GM18858 (cell line): ENCODE data around the gene ROBO1.

ENCODE experiments used
- ATAC-seq: cut with Tn5 transposase; IDR thresholded peaks from one replicate; pipeline ENCODE4 v1.9.1; 2021; ENCODE audit not compliant: unreplicated experiment

The ROBO1 gene

DNA sequence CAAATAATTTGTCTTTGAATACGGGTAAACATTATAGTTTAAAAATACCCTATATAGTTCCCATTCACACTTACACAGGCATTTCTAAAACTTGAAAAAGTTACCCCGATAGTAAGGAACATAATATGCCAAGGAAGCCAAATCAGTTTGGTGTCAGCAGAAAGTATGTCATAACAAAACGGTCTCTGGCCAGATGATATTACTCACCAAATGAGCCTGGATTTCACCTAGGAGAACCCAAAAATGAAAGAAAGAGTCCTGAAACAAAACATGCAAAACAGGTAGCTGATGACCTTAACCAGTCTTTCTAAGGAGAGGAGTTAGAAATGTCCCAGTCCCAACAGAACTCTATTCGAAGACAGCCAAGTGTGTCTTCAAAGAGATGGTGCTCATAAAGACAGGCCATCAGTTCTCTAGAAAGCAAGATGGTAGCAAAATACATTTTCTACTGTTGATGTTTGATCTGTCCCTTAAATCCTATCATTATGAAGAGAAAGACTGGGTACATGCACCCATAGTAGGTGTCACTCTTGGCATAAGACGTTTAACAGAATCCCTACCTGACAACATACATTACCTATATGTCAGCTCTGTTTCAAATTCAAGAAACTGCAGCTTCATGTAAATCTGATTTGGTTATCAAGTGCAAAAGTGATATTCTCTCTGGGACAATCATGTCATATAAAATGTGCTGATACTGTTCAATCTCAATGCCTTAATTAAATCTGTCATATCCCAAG, 942.5 kb downstream of the ROBO1 start:
- peak; percentile 52 for ATAC-seq

DNA sequence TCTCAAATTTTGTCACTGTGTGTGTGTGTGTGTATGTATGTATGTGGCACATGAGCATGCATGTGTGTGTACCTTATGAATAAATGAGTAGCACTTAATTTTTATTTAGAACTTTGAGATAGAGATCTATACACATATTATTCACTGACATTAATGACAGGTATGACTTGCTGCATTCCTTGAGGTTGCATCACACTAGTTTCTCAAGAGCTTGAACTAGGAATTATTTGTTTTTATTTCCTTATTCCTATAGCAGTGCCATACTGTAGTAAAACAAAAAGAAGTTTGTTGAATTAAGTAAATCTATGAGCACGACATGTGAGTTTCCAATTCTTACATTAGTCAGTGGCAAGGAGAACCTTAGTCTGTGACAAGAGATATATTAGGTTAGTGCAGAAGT, 943.9 kb downstream of the ROBO1 start:
- ATAC-seq = no peak

DNA sequence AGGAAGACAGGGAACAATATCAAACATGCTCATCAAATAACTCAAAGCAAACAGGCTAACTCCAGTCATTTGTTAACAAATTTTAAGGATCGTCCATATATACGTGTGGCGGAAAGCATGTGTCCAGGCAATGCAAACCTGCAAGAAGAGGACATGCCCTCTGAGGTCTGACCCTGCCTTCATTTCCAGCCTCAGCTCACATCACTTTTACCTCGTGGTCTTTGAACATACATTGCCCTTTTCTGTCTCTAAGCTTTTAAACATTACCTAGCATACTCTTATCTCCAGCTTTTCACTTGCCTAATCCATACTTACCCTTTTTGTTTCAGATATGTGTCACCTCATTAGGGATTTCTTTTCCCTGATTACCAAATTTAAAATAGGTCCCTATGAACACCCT, 944.4 kb downstream of the ROBO1 start:
- ATAC-seq = no peak

DNA sequence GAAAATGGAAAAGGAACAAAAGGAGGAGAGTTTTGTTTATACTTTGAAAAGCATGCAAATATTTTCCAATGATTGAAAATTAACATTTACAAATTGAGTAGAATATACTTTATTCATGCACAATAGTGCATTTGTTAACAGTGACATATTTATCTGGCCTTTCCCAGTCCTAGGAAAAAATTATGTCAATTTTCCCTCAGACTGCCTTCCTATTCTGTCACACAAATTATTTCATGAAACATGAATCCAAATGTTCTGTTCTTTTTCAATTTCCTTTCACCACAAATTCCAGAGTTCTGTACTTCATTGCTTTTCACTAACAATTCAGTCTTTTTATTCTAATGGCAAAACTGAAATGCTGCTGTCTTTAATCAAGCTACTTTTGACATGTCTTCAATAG, 945.1 kb downstream of the ROBO1 start:
- no peak for ATAC-seq

DNA sequence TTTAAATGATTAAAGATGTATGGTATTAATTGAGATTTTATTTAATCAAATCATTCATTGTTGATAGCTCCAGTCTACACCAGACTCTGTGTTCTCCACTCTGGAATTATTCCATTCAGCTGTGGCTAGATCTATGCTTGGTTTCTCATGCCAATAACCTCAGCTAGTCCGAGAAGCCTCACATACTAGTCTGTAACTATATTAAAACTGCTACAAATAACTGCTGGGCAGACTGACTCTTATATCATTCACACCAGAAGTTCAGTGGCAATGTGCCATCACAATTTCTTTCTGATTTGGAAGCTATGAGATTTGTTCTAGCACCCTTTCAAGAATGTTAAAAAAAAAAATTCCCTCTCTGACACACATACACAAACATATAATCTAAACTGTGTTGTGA, 947.3 kb downstream of the ROBO1 start:
- ATAC-seq = no peak

DNA sequence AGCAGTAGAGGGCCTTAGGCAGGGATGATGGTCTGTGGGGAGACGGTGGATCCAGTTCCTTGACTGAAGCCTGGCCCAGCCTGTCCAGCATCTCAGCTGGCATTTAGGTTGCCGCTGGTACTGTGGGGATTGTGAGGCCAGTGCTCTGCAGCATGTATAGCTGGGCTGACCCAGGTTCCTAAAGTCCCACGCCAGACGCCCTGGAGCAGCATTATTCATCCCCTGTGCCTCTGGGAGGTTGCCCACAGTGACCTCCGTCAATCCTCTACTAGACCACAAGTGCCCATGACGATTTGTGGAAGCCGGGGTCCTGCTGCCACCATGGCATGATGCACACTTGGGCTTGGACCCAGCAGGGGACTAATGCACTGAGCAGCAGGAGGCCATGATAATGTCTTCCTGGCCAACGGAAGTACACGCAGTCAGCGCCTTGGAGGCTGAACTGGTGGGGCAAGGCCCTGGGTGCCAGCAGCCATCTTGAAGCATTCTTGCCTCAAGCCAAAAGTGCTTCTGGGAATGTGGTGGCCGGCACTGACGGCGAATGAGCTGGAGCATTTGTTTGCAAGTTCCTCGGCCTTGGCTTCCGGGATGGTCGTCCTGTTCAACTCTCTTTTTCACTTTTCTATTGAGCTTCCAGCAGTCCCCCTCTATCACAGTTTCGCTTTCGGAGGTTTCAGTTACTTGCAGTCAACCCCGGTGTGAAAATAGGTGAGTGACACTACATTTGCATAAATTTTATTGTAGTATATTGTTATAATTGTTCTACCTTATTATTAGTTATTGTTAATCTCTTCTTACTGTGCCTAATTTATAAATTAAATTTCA, 949.4 kb downstream of the ROBO1 start:
- no peak for ATAC-seq

DNA sequence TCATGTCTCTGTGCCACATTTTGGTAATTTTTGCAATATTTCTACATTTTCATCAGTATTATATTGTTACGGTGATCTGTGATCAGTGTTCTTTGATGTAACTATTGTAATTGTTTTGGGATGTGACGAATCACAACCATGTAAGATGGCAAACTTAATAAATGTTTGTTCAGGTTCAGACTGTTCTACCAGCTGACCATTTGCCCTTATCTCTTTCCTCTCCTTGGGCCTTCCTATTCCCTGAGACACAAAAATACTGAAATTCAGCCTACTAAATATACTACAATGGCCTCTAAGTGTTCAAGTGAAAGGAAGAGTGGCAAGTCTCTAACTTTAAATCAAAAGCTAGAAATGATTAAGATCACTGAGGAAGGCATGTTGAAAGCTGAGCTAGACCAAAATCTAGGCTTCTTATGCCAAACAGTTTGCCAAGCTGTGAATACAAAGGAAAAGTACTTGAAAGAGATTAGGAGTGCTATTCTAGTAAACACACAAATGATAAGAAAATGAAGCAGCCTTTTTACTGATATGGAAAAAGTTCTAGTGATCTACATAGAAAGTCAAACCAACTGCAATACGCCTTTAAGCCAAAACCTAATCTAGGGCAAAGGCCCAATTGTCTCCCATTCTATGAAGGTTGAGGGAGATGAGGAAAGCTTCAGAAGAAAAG, 952.8 kb downstream of the ROBO1 start:
- ATAC-seq = no peak

DNA sequence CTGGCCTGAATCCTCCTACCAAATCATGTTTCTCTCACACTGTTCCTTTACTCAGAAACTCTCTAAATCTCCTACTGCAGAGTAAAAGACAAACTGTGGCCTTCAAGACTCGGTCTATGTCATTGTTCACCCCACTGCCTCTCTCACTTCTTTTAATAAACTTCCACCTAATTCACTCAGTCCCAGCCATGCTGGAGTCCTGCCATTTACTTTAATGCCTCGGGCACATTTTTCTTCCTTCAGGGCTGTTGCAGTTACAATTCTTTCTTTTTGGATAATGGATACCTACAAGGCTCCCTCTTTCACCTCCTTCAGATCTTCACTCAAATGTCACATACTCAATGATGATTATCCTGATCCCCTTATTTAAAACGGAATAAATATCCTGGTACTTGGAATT, 955.6 kb downstream of the ROBO1 start:
- ATAC-seq = no peak

DNA sequence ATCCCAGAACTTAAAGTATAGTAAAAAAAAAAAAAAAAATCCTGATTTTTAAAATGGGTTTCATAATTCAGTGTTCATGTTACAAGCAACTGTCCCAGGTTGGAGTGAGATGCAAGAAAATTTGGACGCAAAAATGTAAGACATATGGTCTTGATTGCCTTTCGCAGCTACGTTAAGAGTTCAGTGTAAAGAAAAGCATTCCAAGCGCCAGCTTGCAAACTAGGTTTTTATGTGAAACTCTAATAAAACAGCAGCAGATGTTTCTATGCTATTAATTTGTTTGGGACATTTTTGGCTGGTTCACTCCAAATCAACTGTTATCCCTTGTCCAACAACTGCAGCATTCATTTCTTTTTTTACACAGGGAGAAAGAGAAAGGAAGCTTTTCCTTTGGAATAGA, 957.8 kb downstream of the ROBO1 start:
- ATAC-seq = no peak

DNA sequence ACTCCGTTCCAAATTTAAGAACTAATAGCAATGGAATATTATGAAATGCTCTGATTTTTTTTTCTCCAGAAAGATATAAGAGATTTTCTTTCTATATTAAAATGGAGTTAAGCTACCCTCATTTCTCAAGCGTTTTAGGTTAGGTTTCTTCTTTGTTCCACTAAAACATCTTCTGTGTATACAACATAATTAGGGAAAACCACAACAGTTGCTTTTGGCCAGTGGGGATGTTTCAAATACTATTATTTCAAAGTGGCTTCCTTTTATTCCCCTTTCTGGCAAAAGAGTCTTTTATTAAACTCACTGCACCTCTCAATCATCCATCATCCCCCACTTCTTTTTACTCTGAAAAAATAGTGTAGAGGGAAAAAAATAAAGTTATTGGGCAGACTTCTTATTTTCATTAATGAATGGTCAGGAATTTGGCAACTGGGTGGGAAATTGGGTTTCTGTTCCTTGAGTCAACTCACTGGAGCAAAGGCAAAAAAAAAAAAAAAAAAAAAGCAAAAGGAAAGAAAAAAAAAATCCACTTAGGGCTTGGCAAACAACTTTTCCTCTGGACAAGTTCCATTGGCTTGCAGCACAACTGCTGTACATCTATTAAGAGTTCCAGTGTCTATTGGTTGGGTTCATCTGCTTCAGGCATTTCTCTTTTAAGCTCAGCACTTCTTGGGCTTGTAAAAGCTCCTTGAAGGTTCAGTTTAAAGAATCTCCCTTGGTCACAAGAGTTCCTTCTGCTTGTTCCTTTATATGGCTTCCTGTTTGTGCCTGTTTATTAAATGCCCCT, 963.4 kb downstream of the ROBO1 start:
- ATAC-seq = no peak

DNA sequence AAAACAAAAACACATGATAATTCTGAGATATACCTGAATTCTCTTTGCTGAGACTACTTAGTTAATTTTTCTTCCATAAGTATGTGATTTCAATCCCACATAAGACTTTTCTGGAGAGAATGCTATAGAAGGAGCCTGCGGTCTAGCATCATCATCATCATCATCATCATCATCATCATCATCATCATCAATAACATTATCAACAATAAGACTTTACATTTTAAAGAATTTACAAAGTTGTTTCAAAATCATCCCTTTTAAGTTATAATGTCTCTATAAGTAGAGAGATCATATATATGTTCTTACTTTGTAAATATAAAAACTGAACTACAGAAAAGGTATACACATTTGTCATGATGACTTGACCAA, 965.3 kb downstream of the ROBO1 start:
- ATAC-seq = no peak

DNA sequence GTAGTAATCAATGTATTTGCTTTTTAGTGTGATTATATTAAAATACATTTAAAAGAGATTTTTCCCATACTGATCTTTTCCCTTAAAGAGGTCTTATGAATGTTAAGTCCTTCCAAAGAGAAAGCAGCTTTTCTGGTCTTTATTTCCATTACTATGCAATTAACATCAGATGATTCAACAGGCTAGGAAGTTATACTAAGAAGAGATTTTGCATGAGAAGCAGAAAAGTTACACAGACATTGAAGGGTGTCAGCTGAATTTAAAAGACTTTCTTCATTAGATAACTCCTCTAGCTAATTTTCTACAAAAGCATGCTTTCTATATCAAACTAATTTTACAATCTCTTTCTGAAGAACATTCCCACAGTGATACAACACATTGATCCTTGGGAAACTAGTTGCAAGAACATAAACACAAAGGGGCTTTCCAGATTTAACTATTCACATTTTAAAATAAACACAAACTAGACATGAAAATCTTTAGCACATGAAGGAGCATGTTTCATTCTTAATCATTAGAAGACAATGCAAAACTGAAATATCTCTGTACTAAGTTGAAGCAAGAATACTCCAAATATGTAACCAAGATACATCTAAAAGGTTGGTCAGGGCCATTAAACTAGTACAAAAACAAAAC, 965.8 kb downstream of the ROBO1 start:
- ATAC-seq = no peak

DNA sequence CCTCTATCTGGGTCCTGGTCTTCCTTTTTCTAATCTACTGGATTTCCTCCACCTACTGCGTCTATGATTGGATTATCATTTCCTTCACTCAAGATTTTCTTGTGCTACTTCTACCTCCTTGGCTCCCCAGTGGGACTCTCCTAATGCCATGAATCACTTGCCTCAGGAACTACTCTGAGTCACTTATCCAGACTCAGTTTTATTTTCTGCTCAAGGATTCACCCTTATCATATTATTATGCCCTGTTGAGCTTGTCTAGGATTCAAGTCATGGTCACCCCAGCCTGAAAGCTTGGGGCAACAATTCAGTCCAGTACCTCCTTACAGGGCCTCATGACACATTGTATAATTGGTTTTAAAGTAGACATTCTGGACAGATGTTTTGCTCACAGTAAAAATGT, 968.1 kb downstream of the ROBO1 start:
- no peak for ATAC-seq

DNA sequence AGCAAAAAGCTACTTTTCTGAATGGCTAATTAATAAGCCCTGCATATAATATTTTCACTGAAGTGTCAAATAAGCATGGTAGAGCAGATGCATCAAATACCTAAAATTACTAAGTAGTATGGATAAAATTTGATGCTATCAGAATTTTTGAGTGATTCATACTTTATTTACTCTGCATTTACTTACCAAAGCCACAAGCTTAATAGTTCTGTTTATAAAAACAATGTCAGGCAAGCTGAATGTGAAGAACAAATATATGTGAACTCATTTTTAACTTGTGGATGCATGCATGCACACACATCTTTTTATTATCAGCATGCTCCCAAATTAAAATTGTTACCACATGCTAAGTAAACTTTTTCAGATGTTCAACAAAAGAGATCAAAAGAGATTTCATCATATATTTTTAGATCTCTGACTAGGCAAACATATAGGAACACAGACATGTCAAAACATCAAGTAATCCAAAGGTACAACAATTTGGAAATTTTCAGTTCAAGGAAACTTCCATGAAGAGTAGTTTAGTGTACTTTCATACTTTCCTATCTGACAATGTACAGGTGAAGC, 969.4 kb downstream of the ROBO1 start:
- no peak for ATAC-seq

DNA sequence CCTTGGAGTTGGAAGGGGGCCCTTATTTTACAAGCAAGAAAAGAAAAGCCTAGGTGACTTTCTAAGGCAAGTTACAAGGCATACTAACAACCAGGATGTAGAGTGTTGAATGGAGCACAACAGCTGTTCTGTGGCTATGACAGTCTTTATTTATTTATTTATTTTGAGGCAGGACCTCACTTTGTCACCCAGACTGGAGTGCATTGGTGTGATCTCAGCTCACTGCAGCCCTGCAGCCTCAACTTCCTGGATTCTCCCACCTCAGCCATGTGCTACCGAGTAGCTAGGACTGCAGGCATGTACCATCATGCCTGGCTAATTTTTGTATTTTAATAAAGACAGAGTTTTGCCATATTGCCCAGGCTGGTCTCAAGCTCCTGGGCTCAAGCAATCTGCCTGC, 973.4 kb downstream of the ROBO1 start:
- no peak for ATAC-seq

DNA sequence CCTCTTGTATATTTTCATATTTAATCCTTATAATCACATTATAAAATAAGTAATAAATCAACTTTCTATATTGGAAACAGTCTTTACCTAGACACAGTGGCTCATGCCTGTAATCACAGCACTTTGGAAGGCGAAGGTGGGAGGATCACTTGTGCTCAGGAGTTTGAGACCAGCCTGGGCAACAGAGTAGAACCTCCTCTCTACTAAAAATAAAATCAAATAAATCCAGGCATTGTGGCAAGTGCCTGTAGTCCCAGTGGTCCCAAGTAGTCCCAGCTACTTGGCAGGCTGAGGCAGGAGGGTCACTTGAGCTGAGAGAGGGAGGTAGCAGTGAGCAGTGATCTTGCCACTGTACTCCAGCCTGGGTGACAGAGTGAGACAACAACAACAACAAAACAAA, 975.1 kb downstream of the ROBO1 start:
- no peak for ATAC-seq

DNA sequence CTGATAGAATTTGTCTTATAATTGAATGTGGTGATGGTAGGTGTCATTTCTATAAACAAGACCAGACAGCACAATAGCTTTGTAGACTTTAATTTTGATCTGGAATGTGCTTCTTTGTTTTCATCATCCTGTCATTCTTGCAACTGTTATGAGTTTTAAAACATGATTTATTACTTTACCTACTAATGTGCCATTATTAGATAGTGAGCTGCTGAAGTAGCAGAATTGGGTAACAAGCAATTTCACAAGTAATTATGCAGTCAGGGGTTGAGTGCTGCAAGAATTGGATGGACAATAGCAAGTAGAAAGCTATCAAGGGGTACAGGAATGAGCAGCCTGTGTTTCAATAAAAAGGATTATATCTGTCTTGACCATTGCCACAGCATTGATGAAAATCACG, 975.6 kb downstream of the ROBO1 start:
- ATAC-seq = no peak

DNA sequence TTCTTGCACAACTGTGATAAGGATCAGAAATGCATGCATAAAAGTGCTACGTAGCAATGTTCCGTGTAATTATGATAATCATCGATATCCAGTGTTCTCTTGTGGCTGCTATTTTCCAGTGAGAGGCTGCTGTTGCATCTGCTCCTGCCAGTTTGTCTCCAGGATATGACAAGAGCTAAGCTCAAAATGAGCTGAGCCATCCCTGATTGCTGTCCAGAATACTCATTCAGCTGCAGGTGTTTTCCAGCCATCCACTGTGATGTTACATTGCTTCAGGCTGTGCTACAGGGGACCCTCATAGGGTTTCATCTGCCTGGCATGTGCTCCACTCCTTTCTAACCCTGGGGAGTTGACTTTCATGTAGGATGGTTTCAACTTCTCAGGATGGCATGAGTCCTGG, 976.0 kb downstream of the ROBO1 start:
- no peak for ATAC-seq

DNA sequence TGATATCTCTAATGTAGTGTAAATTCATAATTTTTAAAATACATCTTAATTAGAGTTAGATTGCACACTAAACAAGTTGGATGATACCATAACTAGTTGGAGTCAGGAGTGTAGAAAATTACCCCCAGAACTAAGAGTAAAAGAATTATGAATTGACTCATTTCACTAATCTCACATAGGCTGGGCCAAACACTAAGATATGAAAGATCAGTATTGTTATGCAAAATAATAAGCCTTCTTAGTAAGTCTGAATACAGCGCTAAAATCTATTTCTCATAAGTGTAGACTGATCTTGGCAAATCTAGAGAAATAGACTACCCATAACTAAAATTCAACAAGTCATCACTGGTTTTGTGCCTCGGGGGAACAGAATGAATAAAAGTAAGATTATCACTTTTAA, 979.0 kb downstream of the ROBO1 start:
- ATAC-seq = no peak

DNA sequence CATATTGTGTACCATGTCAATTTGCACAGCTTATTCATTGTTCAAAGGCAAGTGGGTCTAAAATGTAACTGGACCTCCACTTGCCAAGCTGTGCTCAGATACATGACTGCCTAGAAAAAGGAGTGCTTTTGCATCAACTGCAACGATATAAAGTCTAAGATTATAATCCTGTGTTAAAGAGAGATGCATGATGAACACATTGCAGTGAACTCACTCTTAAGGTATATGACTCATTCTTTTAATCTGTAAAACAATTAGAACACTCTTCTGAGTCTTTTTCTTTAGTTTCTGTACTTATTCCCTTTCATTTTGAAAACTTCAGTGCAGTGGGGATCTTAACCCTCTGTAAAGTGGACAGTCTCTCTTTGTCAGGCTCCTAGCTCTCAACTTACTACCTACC, 982.8 kb downstream of the ROBO1 start:
- no peak for ATAC-seq

DNA sequence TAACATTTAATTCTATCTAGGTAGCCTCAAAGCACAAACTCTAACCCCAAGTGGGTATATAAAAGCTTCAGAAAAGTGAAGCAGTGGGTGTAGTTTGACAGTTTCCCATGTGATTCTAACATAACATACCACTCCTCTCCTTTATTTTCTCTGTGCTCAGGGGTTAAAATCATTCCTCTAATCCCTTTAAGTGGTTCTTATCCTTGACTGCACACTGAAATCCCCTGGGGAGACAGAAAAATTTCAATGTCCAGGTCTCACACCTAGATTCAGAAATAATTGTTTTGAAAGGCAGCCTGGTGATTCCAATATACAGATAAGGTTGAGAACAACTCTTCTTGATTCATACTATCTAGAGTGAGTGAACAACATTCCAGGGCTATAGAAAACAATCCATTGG, 986.4 kb downstream of the ROBO1 start:
- ATAC-seq = no peak
